Neural cell (in vitro differentiated cells): Measurements from ENCODE around the gene RXRB. TPM values are rescaled to one million over a fixed set of nuclear protein-coding genes. Genes with fewer than 3 reads are reported as not detected.

Source experiments
- H2AFZ ChIP-seq: fragments of 200-600, 300-800 bp; sonication (generic), shearing (Covaris generic); 2 replicates; pipeline ENCODE4 v1.6.0; 2014; ENCODE audit warnings: low read depth, mild to moderate bottlenecking, antibody characterized with exemption, low read length, moderate library complexity
- H3F3A ChIP-seq: fragments of 200-600 bp; shearing (Covaris generic); 2 replicates; pipeline ENCODE4 v1.6.1; 2016; ENCODE audit warnings: mild to moderate bottlenecking, moderate library complexity, mixed read lengths, antibody characterized with exemption, low read length; ENCODE audit not compliant: insufficient read depth, poor library complexity, severe bottlenecking
- H3K27ac ChIP-seq: fragments of 200-600, 300-800 bp; sonication (generic), shearing (Covaris generic); 2 replicates; pipeline ENCODE4 v1.5.1; 2014; ENCODE audit warnings: mild to moderate bottlenecking, low read length, moderate library complexity
- H3K27me3 ChIP-seq: fragments of 300-800, 200-600 bp; sonication (generic), shearing (Covaris generic); 2 replicates; pipeline ENCODE4 v1.6.0; 2014; ENCODE audit warnings: mild to moderate bottlenecking, low read depth, low read length, moderate library complexity; ENCODE audit not compliant: insufficient read depth
- H3K36me3 ChIP-seq: fragments of 300-800, 200-600 bp; sonication (generic), shearing (Covaris generic); 2 replicates; pipeline ENCODE4 v1.5.1; 2014; ENCODE audit warnings: mild to moderate bottlenecking, antibody characterized with exemption, low read length, moderate library complexity; ENCODE audit not compliant: insufficient read depth
- H3K4me2 ChIP-seq: fragments of 300-800, 200-600 bp; sonication (generic), shearing (Covaris generic); 2 replicates; pipeline ENCODE4 v1.6.0; 2014; ENCODE audit warnings: mild to moderate bottlenecking, low read length
- H3K4me3 ChIP-seq: fragments of 300-800, 200-600 bp; sonication (generic), shearing (Covaris generic); 2 replicates; pipeline ENCODE4 v1.5.1; 2014; ENCODE audit warnings: mild to moderate bottlenecking, low read length, moderate library complexity
- H3K79me2 ChIP-seq: fragments of 200-600 bp; shearing (Covaris generic); replicated peaks from 2 replicates; pipeline ENCODE4 v1.6.0; 2014; ENCODE audit warnings: mild to moderate bottlenecking, low read length, moderate library complexity; ENCODE audit not compliant: insufficient read depth
- H3K9ac ChIP-seq: fragments of 300-800, 200-600 bp; sonication (generic), shearing (Covaris generic); 2 replicates; pipeline ENCODE4 v1.6.1; 2016; ENCODE audit warnings: mild to moderate bottlenecking, low read length, mixed read lengths
- H3K9me2 ChIP-seq: fragments of 200-600 bp; shearing (Covaris generic); 2 replicates; pipeline ENCODE4 v1.6.1; 2016; ENCODE audit warnings: mild to moderate bottlenecking, low read length, mixed read lengths; ENCODE audit not compliant: insufficient read depth
- H3K9me3 ChIP-seq: fragments of 200-600, 300-800 bp; sonication (generic), shearing (Covaris generic); 2 replicates; pipeline ENCODE4 v1.6.1; 2016; ENCODE audit warnings: mild to moderate bottlenecking, mixed run types, low read length, moderate library complexity, mixed read lengths
- H4K20me1 ChIP-seq: fragments of 200-600 bp; shearing (Covaris generic); 2 replicates; pipeline ENCODE4 v1.6.1; 2016; ENCODE audit warnings: mild to moderate bottlenecking, mixed run types; ENCODE audit not compliant: insufficient read depth
- CTCF ChIP-seq: fragments of 450-650 bp; IDR thresholded peaks from 2 replicates; pipeline ENCODE4 v1.5.1; 2014; ENCODE audit warnings: antibody characterized with exemption, mild to moderate bottlenecking, moderate library complexity; ENCODE audit not compliant: poor library complexity, severe bottlenecking
- EP300 ChIP-seq: fragments of 450-650 bp; conservative IDR thresholded peaks from 2 replicates; pipeline ENCODE4 v1.6.1; 2014; ENCODE audit warnings: antibody characterized with exemption, mild to moderate bottlenecking, moderate library complexity; ENCODE audit not compliant: poor library complexity, severe bottlenecking
- EZH2 ChIP-seq: fragments of 200-600, 300-800 bp; shearing (Covaris generic), sonication (generic); IDR thresholded peaks from 2 replicates; pipeline ENCODE4 v1.6.1; 2014; ENCODE audit warnings: antibody characterized with exemption, low read length, borderline replicate concordance, mild to moderate bottlenecking; ENCODE audit not compliant: insufficient read depth, poor library complexity, severe bottlenecking
- MXI1 ChIP-seq: fragments of 450-650 bp; conservative IDR thresholded peaks from 2 replicates; pipeline ENCODE4 v1.6.1; 2014; ENCODE audit warnings: antibody characterized with exemption, mild to moderate bottlenecking; ENCODE audit not compliant: poor library complexity, severe bottlenecking
- POLR2AphosphoS5 ChIP-seq: IDR thresholded peaks from 2 replicates; pipeline ENCODE4 v1.6.1; 2012
- RAD21 ChIP-seq: fragments of 450-650 bp; conservative IDR thresholded peaks from 2 replicates; pipeline ENCODE4 v1.6.1; 2014; ENCODE audit warnings: antibody characterized with exemption, mild to moderate bottlenecking, moderate library complexity
- SMC3 ChIP-seq: fragments of 450-650 bp; conservative IDR thresholded peaks from 2 replicates; pipeline ENCODE4 v1.6.1; 2014; ENCODE audit warnings: antibody characterized with exemption, mild to moderate bottlenecking, moderate library complexity; ENCODE audit not compliant: poor library complexity
- TAF1 ChIP-seq: IDR thresholded peaks from 2 replicates; pipeline ENCODE4 v1.6.1; 2012; ENCODE audit warnings: low read depth
- polyA plus RNA-seq: library from polyadenylated mRNA; depleted of rRNA; stranded (reverse); fragments of >200 nt; gene quantifications from 2 replicates; pipeline ENCODE4 v1.2.3, GENCODE V29; 2014
- TF ChIP-seq, protein P1 (sequence below): IDR thresholded peaks from 2 replicates; pipeline ENCODE4 v1.6.1; 2012; ENCODE audit warnings: borderline replicate concordance

Gene RXRB
- polyA plus RNA-seq, 1 donor from 2014 or later = 60.7 TPM

DNA sequence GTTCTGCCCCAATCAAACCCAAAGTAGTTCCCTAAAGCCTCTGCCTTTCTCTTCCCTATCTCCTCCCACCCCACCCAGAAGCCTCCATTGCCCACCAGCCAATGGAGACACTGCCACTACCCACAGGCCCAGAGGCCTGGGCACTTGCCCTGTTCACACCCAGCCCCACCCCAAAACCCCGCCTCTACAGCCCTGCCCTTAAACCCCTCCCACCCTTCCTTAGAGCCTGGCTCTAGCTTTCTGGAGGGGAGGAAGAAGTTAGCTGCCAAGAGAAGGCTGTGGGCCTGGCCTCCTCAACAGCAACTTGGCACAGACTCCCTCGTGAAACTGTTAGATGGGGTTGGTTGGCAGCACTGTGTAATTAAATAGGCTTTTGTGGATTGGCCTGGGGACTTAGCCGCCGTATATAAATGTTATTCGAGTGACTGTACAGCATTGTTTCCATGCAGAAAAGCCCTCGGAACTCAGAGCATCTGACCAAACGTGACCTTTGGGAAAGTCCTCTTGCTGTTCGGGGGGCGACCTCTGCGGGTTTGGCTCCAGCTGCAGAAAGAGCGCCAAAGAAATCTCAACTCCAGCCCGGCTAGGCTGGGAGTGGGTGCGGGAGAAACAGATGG lies 39.6 kb downstream of the RXRB start:
- H3F3A ChIP-seq = no peaks in the 10 kb centered on the region
- TF ChIP-seq POLR2AphosphoS5 (no peak), SMC3 (no peak), CTCF (no peak), RAD21 (no peak), EZH2 (no peak), TAF1 (no peak), MXI1 (no peak), EP300 (no peak)
- TF ChIP-seq, protein P1, sequence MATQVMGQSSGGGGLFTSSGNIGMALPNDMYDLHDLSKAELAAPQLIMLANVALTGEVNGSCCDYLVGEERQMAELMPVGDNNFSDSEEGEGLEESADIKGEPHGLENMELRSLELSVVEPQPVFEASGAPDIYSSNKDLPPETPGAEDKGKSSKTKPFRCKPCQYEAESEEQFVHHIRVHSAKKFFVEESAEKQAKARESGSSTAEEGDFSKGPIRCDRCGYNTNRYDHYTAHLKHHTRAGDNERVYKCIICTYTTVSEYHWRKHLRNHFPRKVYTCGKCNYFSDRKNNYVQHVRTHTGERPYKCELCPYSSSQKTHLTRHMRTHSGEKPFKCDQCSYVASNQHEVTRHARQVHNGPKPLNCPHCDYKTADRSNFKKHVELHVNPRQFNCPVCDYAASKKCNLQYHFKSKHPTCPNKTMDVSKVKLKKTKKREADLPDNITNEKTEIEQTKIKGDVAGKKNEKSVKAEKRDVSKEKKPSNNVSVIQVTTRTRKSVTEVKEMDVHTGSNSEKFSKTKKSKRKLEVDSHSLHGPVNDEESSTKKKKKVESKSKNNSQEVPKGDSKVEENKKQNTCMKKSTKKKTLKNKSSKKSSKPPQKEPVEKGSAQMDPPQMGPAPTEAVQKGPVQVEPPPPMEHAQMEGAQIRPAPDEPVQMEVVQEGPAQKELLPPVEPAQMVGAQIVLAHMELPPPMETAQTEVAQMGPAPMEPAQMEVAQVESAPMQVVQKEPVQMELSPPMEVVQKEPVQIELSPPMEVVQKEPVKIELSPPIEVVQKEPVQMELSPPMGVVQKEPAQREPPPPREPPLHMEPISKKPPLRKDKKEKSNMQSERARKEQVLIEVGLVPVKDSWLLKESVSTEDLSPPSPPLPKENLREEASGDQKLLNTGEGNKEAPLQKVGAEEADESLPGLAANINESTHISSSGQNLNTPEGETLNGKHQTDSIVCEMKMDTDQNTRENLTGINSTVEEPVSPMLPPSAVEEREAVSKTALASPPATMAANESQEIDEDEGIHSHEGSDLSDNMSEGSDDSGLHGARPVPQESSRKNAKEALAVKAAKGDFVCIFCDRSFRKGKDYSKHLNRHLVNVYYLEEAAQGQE = no peak
- H4K20me1 ChIP-seq = no peaks in the 10 kb centered on the region
- no peaks in the 10 kb centered on the region for H3K9me3 ChIP-seq
- H3K27me3 ChIP-seq = peaks cover 8% of the 10 kb centered on the region
- no peak overlapping the region for H3K4me3 ChIP-seq
- H2AFZ ChIP-seq = no peak overlapping the region
- H3K36me3 ChIP-seq = no peaks in the 10 kb centered on the region
- H3K27ac ChIP-seq = no peak overlapping the region
- no peaks in the 10 kb centered on the region for H3K9me2 ChIP-seq
- no peak overlapping the region for H3K9ac ChIP-seq
- no peaks in the 10 kb centered on the region for H3K79me2 ChIP-seq
- no peak overlapping the region for H3K4me2 ChIP-seq

GRCh38 chr6:33160096-33160495 lies 40.4 kb downstream of the RXRB start:
- no peak overlapping the region for H2AFZ ChIP-seq
- H3K79me2 ChIP-seq = no peaks in the 10 kb centered on the region
- no peaks in the 10 kb centered on the region for H3K36me3 ChIP-seq
- no peak overlapping the region for H3K4me3 ChIP-seq
- H3K27me3 ChIP-seq = peaks cover 8% of the 10 kb centered on the region
- H3K9me3 ChIP-seq = no peaks in the 10 kb centered on the region
- H4K20me1 ChIP-seq = no peaks in the 10 kb centered on the region
- H3K4me2 ChIP-seq = no peak overlapping the region
- no peaks in the 10 kb centered on the region for H3K9me2 ChIP-seq
- TF ChIP-seq, protein P1 = no peak
- H3K27ac ChIP-seq = no peak overlapping the region
- H3F3A ChIP-seq = no peaks in the 10 kb centered on the region
- no peak overlapping the region for H3K9ac ChIP-seq
